GM12878 (cell line): ENCODE results near the gene CHL1. TPM values are rescaled to one million over a fixed set of nuclear protein-coding genes. Genes with fewer than 3 reads are reported as not detected.

Experiments
- ATAC-seq: fragments of 200-7000 bp; cut with Tn5 transposase; 3 replicates; pipeline ENCODE4 v1.9.1; 2020; ENCODE audit warnings: mild to moderate bottlenecking, moderate library complexity
- BruUV-seq: library from RNA; stranded (reverse); fragments of 400-500 nt; replicated peaks from 2 replicates; lab custom pipeline; 2021; lab: Mats Ljungman, UMichigan
- CTCF ChIA-PET: fragments of 300-600 bp; sonication (Branson Sonifier 250); formaldehyde crosslinking; extraction: SDS; loops from one replicate; lab custom pipeline; 2021; ENCODE audit warnings: inconsistent platforms; lab: Yijun Ruan, JAX
- POLR2A ChIA-PET: fragments of 350-600 bp; formaldehyde crosslinking; extraction: SDS; loops from one replicate; lab custom pipeline; 2021; ENCODE audit warnings: inconsistent platforms; lab: Charles Lee
- RAD21 ChIA-PET: fragments of 300-600 bp; sonication (Branson Sonifier 250); formaldehyde crosslinking; loops from one replicate; lab custom pipeline; 2023; ENCODE audit warnings: antibody characterized with exemption; ENCODE audit not compliant: unreplicated experiment; lab: Charles Lee
- SMC1A ChIA-PET: fragments of 300-600 bp; sonication (Branson Sonifier 250); formaldehyde crosslinking; loops from one replicate; lab custom pipeline; 2023; ENCODE audit not compliant: unreplicated experiment, uncharacterized antibody; lab: Charles Lee
- DNase-seq: peaks from one replicate; pipeline ENCODE4 v3.0.0-alpha.2; 2011; ENCODE audit warnings: low read depth, low spot score
- FAIRE-seq: peaks from 3 replicates; lab custom pipeline; 2011; peaks lifted over from hg19 to GRCh38; lab: Jason Lieb, UNC
- H2AFZ ChIP-seq: 2 replicates; pipeline ENCODE4 v1.6.0; 2011; ENCODE audit warnings: low read depth, low read length, control low read depth; ENCODE audit not compliant: control insufficient read depth
- H3K27ac ChIP-seq: 2 replicates; pipeline ENCODE4 v1.5.1; 2011; ENCODE audit warnings: control low read depth; ENCODE audit not compliant: control insufficient read depth, insufficient read depth
- H3K27me3 ChIP-seq, 2 experiments: replicated peaks in 1 of 2; 2 replicates each; pipeline versions ENCODE4 v1.6.0 to v1.6.1; 2011; ENCODE audit warnings: low read length in 1 of 2; ENCODE audit not compliant: control insufficient read depth in 2 of 2, insufficient read depth in 2 of 2
- H3K36me3 ChIP-seq, 2 experiments: 2 replicates each; pipeline ENCODE4 v1.5.1; 2011; ENCODE audit warnings: low read length in 1 of 2; ENCODE audit not compliant: control insufficient read depth in 2 of 2, insufficient read depth in 2 of 2
- H3K4me1 ChIP-seq: 2 replicates; pipeline ENCODE4 v1.6.1; 2011; ENCODE audit warnings: mild to moderate bottlenecking, low read length, moderate library complexity, mixed read lengths; ENCODE audit not compliant: control insufficient read depth, insufficient read depth
- H3K4me2 ChIP-seq: 2 replicates; pipeline ENCODE4 v1.6.0; 2011; ENCODE audit warnings: control low read depth; ENCODE audit not compliant: control insufficient read depth, insufficient read depth
- H3K4me3 ChIP-seq: fragments of 200-600 bp; sonication (generic); 2 replicates; pipeline ENCODE4 v1.5.1; 2016
- H3K79me2 ChIP-seq: 2 replicates; pipeline ENCODE4 v1.6.0; 2011; ENCODE audit warnings: low read length; ENCODE audit not compliant: control insufficient read depth, insufficient read depth
- H3K9ac ChIP-seq: 2 replicates; pipeline ENCODE4 v1.8.0; 2011; ENCODE audit warnings: low read length, control low read depth, mixed read lengths; ENCODE audit not compliant: control insufficient read depth, insufficient read depth
- H3K9me3 ChIP-seq: replicated peaks from 3 replicates; pipeline ENCODE4 v1.5.1; 2011; ENCODE audit warnings: mild to moderate bottlenecking, low read length; ENCODE audit not compliant: control insufficient read depth, insufficient read depth
- H4K20me1 ChIP-seq: 2 replicates; pipeline ENCODE4 v1.6.0; 2011; ENCODE audit not compliant: control insufficient read depth, insufficient read depth
- BCL11A ChIP-seq: IDR thresholded peaks from 2 replicates; pipeline ENCODE4 v1.6.1; 2011; ENCODE audit warnings: low read depth, low read length
- CREM ChIP-seq: IDR thresholded peaks from 2 replicates; pipeline ENCODE4 v1.6.1; 2014; ENCODE audit warnings: antibody characterized with exemption, low read depth
- NFYA ChIP-seq: IDR thresholded peaks from 2 replicates; pipeline ENCODE4 v1.6.1; 2011; ENCODE audit warnings: low read depth, mild to moderate bottlenecking, low read length, improper control_type of control experiment, borderline replicate concordance
- NR2C2 ChIP-seq: IDR thresholded peaks from 2 replicates; pipeline ENCODE4 v1.6.1; 2011; ENCODE audit warnings: borderline replicate concordance, low read depth; ENCODE audit not compliant: control insufficient read depth, insufficient read length
- RAD51 ChIP-seq: fragments of 450-650 bp; IDR thresholded peaks from 2 replicates; pipeline ENCODE4 v1.6.1; 2016; ENCODE audit warnings: moderate library complexity, mild to moderate bottlenecking, inconsistent platforms
- SIN3A ChIP-seq: IDR thresholded peaks from 2 replicates; pipeline ENCODE4 v1.6.1; 2012; ENCODE audit warnings: low read depth, low read length, improper control_type of control experiment
- SREBF2 ChIP-seq: IDR thresholded peaks from 2 replicates; pipeline ENCODE4 v1.6.1; 2012; ENCODE audit warnings: mild to moderate bottlenecking, low read length
- ZNF274 ChIP-seq: IDR thresholded peaks from one replicate; pipeline ENCODE4 v1.8.0; 2011; ENCODE audit not compliant: insufficient read length, insufficient read depth
- WGBS: methylation state at CpG from one replicate; pipeline ENCODE4 v1.1.6; 2016; ENCODE audit warnings: low lambda C conversion rate; ENCODE audit not compliant: insufficient replicate concordance, insufficient coverage; ENCODE audit errors: missing lambda C conversion rate; 5-methylcytosine and 5-hydroxymethylcytosine counted together
- in situ Hi-C: fragments of 300-500 bp; cut with MboI; formaldehyde crosslinking; loops from 9 replicates; pipeline ENCODE4 v1.14.3; 2018; ENCODE audit warnings: mixed read lengths
- intact Hi-C: fragments of 100-400 bp; cut with micrococcal nuclease; formaldehyde crosslinking; loops from one replicate; pipeline ENCODE4 v1.14.2; 2022; ENCODE audit not compliant: unreplicated experiment
- polyA plus RNA-seq, 11 experiments: library from polyadenylated mRNA; depleted of rRNA in 4 of 11; unstranded in 6 of 11; stranded (reverse) in 5 of 11; fragments of >200 nt; fragmentation: Nextera tagmentation in 4 of 11; fragmentation: Illumina TruSeq in 1 of 11; extraction: Ambion mirVana in 4 of 11; extraction: Trizol in 1 of 11; gene quantifications; 1 replicate in 1 of 11; 2 replicates in 10 of 11; pipeline versions ENCODE4 v1.2.1 to v1.2.3, GENCODE V29; 2011 to 2016; ENCODE audit warnings: inconsistent platforms in 2 of 11, missing spikeins in 2 of 11, low read depth in 1 of 11
- total RNA-seq, 4 experiments: library from RNA; depleted of rRNA in 3 of 4; stranded (reverse); fragments of >200 nt in 3 of 4; fragmentation: Illumina TruSeq in 1 of 4; extraction: Trizol in 1 of 4; gene quantifications; 2 replicates each; pipeline versions ENCODE4 v1.2.1 to v1.2.3, GENCODE V29; 2013 to 2021
- TF ChIP-seq, protein P1 (sequence below): IDR thresholded peaks from 2 replicates; pipeline ENCODE4 v1.6.1; 2011; ENCODE audit warnings: low read depth, low read length, improper control_type of control experiment, borderline replicate concordance
- TF ChIP-seq, protein P2 (sequence below): fragments of 450-650 bp; formaldehyde crosslinking; IDR thresholded peaks from 2 replicates; pipeline ENCODE4 v1.4.0; 2022; ENCODE audit warnings: mild to moderate bottlenecking, moderate library complexity
- TF ChIP-seq, protein P3 (sequence below): IDR thresholded peaks from 2 replicates; pipeline ENCODE4 v1.6.1; 2012; ENCODE audit warnings: low read depth, low read length, improper control_type of control experiment
- TF ChIP-seq, protein P4 (sequence below): fragments of 450-650 bp; IDR thresholded peaks from 2 replicates; pipeline ENCODE4 v1.6.1; 2017; ENCODE audit warnings: mild to moderate bottlenecking

CHL1 gene
- total and polyA plus RNA-seq, 10 of the 15 experiments (the other 5 are each of a cell fraction or from before 2014, with no cell fraction given), result 0.71 to 30.4 (median 1.8) TPM

DNA sequence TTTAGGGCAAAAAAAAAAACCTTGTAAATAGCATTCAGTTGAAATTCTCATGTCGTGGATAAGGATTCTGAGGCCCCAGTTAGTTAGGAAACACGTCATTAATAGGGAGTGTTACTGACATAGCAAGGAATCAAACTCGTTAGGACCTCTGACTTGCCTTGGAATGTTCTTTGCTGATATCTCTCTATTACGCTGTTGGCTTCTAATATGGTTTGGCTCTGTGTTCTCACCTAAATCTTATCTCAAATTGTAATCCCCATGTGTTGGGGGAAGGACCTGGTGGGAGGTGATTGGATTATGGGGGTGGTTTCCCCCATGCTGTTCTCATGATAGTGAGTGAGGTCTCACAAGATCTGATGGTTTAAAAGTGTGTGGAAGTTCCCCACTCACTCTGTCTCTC lies 40.3 kb downstream of the CHL1 start:
- in situ Hi-C loops, result no loop called here
- ChIA-PET SMC1A (no interaction called here), POLR2A (no interaction called here), CTCF (interaction anchor here (1.3 kb wide), 1 partner anchor 119 kb away, joined by 3 read pairs; no protein-coding TSS in a partner anchor), RAD21 (no interaction called here)
- Histone ChIP-seq H4K20me1 (no peaks in the 10 kb centered on the region), H3K9ac (no peak overlapping the region), H3K4me2 (no peak overlapping the region), H3K36me3 (no peaks in the 10 kb centered on the region), H2AFZ (no peak overlapping the region), H3K4me1 (no peaks in the 10 kb centered on the region), H3K27ac (no peak overlapping the region), H3K4me3 (no peak overlapping the region), H3K9me3 (no peaks in the 10 kb centered on the region), H3K27me3 (no peaks in the 10 kb centered on the region), H3K79me2 (no peaks in the 10 kb centered on the region)
- intact Hi-C loops, result no loop called here
- ATAC-seq (no peak; the same call in 2 of the 3 replicates), FAIRE-seq (no peak), DNase-seq (no peak)
- WGBS, result 15% methylated on average over 4 of the region's 4 CpGs
- TF ChIP-seq, protein P1, sequence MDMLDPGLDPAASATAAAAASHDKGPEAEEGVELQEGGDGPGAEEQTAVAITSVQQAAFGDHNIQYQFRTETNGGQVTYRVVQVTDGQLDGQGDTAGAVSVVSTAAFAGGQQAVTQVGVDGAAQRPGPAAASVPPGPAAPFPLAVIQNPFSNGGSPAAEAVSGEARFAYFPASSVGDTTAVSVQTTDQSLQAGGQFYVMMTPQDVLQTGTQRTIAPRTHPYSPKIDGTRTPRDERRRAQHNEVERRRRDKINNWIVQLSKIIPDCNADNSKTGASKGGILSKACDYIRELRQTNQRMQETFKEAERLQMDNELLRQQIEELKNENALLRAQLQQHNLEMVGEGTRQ, result no peak
- TF ChIP-seq RAD51 (no peak), SREBF2 (no peak), BCL11A (no peak), ZNF274 (no peak), NFYA (no peak), CREM (no peak), SIN3A (no peak), NR2C2 (no peak)
- TF ChIP-seq, protein P2, sequence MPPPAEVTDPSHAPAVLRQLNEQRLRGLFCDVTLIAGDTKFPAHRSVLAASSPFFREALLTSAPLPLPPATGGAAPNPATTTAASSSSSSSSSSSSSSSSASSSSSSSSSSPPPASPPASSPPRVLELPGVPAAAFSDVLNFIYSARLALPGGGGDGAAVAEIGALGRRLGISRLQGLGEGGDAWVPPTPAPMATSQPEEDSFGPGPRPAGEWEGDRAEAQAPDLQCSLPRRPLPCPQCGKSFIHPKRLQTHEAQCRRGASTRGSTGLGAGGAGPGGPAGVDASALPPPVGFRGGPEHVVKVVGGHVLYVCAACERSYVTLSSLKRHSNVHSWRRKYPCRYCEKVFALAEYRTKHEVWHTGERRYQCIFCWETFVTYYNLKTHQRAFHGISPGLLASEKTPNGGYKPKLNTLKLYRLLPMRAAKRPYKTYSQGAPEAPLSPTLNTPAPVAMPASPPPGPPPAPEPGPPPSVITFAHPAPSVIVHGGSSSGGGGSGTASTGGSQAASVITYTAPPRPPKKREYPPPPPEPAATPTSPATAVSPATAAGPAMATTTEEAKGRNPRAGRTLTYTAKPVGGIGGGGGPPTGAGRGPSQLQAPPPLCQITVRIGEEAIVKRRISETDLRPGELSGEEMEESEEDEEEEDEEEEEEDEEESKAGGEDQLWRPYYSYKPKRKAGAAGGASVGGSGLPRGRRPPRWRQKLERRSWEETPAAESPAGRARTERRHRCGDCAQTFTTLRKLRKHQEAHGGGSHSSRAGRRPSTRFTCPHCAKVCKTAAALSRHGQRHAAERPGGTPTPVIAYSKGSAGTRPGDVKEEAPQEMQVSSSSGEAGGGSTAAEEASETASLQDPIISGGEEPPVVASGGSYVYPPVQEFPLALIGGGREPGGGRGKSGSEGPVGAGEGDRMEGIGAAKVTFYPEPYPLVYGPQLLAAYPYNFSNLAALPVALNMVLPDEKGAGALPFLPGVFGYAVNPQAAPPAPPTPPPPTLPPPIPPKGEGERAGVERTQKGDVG (CRISPR knock-in tag), result no peak
- TF ChIP-seq, protein P3, sequence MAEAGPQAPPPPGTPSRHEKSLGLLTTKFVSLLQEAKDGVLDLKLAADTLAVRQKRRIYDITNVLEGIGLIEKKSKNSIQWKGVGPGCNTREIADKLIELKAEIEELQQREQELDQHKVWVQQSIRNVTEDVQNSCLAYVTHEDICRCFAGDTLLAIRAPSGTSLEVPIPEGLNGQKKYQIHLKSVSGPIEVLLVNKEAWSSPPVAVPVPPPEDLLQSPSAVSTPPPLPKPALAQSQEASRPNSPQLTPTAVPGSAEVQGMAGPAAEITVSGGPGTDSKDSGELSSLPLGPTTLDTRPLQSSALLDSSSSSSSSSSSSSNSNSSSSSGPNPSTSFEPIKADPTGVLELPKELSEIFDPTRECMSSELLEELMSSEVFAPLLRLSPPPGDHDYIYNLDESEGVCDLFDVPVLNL, result no peak
- TF ChIP-seq, protein P4, sequence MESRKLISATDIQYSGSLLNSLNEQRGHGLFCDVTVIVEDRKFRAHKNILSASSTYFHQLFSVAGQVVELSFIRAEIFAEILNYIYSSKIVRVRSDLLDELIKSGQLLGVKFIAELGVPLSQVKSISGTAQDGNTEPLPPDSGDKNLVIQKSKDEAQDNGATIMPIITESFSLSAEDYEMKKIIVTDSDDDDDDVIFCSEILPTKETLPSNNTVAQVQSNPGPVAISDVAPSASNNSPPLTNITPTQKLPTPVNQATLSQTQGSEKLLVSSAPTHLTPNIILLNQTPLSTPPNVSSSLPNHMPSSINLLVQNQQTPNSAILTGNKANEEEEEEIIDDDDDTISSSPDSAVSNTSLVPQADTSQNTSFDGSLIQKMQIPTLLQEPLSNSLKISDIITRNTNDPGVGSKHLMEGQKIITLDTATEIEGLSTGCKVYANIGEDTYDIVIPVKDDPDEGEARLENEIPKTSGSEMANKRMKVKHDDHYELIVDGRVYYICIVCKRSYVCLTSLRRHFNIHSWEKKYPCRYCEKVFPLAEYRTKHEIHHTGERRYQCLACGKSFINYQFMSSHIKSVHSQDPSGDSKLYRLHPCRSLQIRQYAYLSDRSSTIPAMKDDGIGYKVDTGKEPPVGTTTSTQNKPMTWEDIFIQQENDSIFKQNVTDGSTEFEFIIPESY, result no peak
- BruUV-seq, result no TSS peak
